ENCODE results near the gene THAP5. TPM values are rescaled to one million over a fixed set of nuclear protein-coding genes. Genes with fewer than 3 reads are reported as not detected.
A peak's percentile ranks its signal among the peaks of the same experiment; 100 is the strongest.

THAP5 gene
- total RNA-seq (2014; rRNA removed; shearing (Covaris generic)) = 44.9 and 45.8 TPM in 2 replicates

DNA sequence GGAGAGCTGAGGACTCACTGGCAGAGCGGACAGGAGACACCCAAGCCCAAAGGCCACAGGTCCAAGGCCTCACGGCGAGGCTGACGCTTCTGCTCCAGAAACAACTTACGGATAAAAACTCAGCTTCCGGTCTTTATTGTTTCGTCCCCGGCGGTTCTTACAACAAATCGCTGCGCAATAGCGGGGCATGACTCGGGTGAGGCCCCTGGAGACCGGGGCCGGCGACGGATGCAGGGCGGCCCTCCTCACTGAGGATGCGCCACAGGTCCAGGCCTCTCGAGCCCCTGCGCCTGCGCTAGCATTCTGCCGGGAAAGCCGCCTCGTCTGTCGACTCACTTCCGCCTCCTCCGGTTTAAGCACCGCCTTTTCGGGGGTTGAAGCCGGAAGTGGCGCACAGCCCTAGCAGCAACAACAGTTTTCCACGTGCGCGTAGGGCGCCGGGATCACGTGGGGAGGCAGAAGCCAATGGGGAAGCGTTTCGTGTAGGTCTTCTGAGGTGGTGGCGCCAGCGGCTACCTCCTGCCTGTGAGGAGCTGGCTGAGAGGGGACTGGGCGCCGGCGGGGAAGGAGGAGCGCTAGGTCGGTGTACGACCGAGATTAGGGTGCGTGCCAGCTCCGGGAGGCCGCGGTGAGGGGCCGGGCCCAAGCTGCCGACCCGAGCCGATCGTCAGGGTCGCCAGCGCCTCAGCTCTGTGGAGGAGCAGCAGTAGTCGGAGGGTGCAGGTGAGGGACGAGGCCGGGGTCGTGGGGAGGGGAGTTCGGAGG, at the start of gene THAP5, which contains the start of gene DNAJB9:
TSS of gene THAP5 (minus strand) at position 326 of the 765 bp plus-strand sequence. CDS start at position 189, 137 bp downstream.
TSS of gene DNAJB9 (plus strand) at position 494 of the 765 bp plus-strand sequence. CDS start 1,853 bp downstream, outside the sequence.
- peak; percentile 99 for DNase-seq (ENCODE audit: low read depth)

GRCh38 chr7:108618056-108618455, 48.5 kb upstream of the THAP5 start:
- DNase-seq (ENCODE audit: low read depth) = no peak

DNA sequence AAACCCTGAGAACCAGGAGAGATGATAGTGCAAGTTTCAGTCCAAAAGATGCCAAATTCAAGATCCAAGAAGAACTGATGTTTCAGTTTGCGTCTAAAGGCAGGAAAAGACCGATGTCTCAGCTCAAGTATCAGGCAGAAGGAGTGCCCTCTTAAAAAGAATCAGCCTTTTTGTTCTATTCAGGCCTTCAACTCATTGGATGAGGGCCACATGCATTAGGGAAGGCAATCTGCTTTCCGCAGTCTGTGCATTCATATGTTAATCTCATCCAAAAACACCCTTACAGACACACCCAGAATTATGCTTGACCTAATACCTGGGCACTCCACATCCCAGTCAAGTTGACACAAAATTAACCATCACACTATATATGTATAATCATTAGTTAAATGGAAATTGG, 45.4 kb upstream of the THAP5 start:
- DNase-seq (ENCODE audit: low read depth) = no peak

- DNase-seq (ENCODE audit: low read depth) = no peak
Measured at GRCh38 chr7:108613949-108614381, 44.5 kb upstream of the THAP5 start.

DNA sequence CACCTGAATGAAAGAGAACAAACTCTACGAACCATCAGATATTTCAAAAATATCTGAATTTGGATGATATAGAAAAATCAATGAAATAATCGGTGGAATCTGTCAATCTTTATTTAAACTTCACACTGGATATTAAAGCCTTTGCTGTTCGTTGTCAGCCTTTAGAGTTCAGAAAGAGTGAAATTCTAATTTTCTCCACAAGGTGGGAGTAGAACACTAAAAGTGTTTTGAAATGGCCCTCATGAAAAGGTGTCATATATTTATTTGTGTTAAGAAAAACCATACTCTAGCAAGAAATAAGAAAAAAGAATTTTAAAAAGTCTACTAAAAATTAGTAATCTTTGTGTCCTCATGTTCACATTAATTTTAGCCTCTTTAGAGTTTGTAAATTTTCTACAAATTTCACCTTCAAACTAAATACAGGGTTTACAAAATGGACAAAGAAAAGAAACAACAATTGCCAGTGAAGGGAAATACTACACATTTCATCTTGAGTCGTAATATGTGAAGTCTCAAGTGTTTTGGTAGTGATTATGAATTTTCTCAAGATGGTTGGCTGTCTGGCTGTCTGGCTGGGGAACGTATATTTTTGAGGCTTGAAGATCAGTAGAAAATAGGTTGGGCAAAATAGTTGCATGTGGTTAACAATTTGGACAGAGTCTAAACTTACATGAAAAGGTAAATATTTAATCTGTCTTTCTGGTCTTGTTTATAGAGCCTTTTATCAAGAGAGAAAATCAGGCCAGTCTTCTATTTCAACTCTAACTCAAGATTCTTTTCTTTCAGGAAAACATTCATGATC, 43.8 kb upstream of the THAP5 start:
- DNase-seq (ENCODE audit: low read depth) = peak; percentile 32

- no peak for DNase-seq (ENCODE audit: low read depth)
Measured at GRCh38 chr7:108611268-108611667, 41.8 kb upstream of the THAP5 start.

DNA sequence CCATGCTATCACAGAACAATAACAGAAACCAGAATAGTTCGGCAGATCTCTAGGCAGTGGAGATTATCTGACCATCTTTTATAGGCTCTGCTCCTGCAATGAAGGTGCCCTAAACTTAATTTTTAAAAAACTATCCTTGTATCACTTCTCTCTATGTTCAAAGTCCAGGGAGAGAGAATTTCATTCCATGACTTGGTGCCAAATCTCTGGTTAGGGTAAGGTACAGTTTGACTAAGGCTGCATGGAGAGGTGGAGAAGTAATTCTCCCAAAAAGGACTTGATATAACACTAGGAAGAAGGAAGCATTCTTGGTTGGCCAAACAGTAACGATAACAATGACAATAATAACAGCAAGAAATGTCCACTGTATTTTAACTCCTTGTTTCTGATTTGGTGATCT, 40.1 kb upstream of the THAP5 start:
- no peak for DNase-seq (ENCODE audit: low read depth)

- no peak for DNase-seq (ENCODE audit: low read depth)
Measured at GRCh38 chr7:108605559-108606201, 36.2 kb upstream of the THAP5 start.

DNA sequence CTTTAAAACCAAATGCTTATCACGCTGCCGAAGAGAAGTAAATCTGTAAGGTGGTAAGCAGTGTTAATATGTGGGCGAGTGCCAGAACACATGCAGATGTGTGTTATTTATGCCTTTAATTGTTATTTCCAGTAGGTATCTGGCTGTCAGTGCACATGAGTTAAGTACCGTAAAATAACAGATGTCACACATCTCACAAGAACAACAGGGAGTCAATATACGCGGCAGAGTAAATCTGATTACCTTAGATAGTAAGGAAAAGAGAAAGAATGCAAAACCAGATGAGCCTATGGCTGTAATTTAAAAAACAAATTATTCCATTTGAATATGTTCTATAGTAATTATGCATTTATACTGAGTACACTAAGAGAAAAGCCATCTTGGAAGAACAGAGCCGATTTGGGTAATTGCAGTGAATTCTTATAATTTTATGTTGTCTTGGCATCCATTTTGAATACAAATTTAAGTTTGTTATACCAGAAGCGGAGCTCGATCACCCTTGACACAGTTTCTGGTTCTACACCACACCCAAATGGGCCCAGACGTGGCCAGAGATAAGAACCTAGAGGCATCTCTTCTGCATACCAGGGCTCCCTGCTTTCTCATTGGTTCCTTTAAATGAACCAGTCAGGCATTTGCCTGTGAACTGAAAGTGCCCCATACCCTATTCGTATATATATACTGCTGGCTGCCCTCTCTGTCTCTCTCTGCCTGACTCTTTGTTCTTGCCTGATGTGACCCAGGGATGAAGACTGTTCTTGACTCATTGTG, 35.0 kb upstream of the THAP5 start:
- DNase-seq (ENCODE audit: low read depth) = no peak

- DNase-seq (ENCODE audit: low read depth) = no peak
Measured at GRCh38 chr7:108603656-108604306, 34.3 kb upstream of the THAP5 start.

DNA sequence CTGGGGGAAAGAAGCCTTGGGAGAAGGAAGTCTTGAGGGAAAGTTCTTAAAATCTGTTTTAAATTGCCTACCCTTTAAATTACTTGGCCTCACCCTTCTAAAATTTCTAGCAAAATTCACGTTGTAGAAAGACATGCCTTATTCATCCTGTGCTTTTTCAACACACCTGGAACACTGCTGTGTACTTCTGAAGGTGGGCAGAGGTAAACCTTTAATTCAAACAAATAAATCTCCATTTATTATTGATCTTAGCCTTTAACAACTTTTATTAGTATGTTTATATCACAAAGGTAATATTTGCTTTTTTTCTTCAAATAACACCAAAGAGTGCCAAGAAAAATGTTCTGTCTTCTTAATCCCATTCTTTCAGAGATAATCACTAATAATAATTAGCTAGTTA, 30.9 kb upstream of the THAP5 start:
- no peak for DNase-seq (ENCODE audit: low read depth)

DNA sequence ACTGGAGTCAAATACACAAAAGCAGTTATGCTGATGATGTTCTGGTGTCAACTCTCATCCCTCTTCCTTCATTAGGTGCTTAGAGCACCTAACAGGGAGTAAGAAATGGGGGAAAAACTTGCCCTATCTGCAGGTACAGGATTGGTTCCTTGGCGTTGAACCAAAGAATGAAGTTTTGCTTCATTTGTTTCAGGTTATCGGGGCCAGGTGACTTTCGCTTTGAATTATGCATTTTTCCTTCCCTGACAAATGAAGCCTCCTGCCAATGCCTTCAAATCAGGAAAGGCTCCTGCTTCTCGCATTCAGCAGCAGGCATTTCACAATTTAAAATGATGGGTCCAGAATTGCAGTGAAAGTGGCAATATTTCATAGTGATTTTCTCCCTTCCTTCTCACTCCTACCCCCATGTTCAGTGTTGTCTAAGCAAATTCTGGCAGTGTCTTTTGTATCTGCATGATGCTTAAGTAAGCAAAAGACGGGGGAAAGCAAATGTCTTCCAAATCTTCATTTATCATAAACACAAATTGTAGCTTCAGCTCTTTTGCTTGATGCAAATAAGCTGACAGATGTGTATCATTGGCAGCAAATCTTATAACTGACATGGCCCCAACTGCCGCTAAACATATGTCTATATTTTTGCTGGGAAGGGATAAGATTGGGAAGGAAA, 29.5 kb upstream of the THAP5 start:
- no peak for DNase-seq (ENCODE audit: low read depth)

GRCh38 chr7:108598153-108598552, 28.6 kb upstream of the THAP5 start:
- DNase-seq (ENCODE audit: low read depth) = no peak

- DNase-seq (ENCODE audit: low read depth) = no peak
Measured at GRCh38 chr7:108596560-108596959, 27.1 kb upstream of the THAP5 start.

DNA sequence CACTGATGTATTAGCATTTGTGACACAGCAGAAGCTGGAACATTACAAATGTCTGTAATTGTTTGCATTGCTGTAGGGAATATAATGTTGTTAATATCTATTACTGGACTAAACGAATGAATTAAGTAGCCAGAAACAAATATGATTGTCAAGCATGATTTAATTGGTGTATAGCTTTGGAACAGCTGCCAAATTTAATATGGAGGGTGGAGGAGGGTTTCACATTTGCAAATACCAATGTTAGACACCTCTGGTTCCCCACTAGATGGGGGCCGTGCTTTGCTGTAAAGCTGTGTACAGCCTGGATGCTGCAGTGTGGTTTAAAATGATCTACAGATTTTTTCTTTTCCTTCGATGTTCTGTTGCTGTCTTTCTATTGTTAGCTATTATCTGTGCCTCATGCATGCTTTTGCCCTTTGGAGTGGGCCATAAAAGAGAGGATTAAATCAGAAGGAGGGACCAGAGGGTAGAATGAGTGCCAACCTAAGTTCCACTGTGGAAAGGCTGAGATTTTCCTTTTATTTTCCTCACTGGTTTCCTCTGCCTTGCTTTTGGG, 23.2 kb upstream of the THAP5 start:
- no peak for DNase-seq (ENCODE audit: low read depth)

- no peak for DNase-seq (ENCODE audit: low read depth)
Measured at GRCh38 chr7:108590606-108591005, 21.1 kb upstream of the THAP5 start.

DNA sequence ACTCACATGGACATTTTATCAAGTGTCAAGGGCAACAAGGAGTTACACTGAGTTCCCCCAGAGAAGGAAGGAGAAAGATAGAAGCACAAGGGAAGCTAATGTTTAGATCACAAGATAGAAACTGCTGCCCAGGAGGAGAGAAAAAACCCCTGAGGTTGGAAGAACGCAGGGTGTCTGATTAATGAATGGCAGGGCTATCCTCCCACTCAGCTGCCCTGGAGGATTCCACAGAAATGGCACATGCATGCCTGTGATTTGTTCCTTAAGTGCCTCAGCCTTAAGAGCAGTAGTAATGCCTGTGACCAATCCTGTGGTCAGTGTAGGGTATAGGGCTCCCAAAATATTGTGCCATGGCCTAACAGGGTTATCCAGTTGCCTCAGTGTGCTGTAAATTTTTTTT, 20.4 kb upstream of the THAP5 start:
- DNase-seq (ENCODE audit: low read depth) = peak; percentile 14

DNA sequence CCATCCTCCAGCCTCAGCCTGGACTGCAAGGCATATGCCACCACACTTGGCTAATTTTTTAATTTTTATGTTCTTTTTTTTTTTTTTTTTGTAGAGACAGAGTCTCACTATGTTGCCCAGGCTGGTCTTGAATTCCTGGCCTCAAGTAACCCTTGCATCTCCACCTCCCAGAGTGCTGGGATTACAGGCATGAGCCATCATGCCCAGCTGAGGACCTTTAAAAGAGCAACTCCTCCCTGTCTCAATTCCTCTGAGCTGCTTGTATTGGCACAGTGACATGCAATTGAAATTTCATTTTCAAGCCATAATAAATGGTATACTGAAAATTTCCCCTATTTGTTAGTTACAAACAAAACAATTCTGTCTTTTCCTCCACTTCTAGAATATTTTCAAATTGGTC, 19.7 kb upstream of the THAP5 start:
- DNase-seq (ENCODE audit: low read depth) = no peak

DNA sequence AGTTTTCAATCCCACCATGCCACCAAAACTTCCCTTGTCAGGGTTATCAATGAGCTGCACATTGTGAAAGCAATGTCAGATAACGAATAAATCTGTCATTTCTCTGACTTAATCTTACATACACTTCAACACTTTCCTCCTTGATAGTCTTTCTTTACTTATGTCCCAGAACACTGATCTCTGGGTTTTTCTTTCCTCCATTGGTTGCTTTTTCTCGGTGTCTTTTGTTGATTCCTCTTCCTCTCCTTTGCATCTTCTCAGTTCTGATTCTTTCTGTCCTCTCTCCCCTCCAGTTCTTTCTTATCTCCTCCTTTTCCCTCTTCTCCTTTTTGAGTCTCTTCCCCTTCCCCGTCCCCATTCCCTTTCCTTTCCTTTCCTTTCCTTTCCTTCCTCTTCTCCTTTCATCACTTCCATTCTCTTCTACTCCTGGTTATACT, 16.8 kb upstream of the THAP5 start:
- DNase-seq (ENCODE audit: low read depth) = no peak

GRCh38 chr7:108585843-108586242, 16.3 kb upstream of the THAP5 start:
- DNase-seq (ENCODE audit: low read depth) = no peak

Measured in RPMI7951 (cell line).